ENCODE measurements around the gene SBK3. TPM values are rescaled to one million over a fixed set of nuclear protein-coding genes. Genes with fewer than 3 reads are reported as not detected.

SBK3 gene
- total RNA-seq, 1 experiment from 2014 or later: 4.0 TPM

GRCh38 chr19:55567708-55568328 is 22.5 kb upstream of the SBK3 start:
- DNase-seq (ENCODE audit: low read depth, low spot score) (no peak), ATAC-seq (no peak)
- H3K9me3 ChIP-seq (ENCODE audit: control insufficient read depth, insufficient read depth, low read depth, low read length): no peaks in the 10 kb centered on the region
- ChIA-PET POLR2A (no interaction called here), CTCF (no interaction called here)
- BruUV-seq (replicated peaks): no TSS peak
- intact Hi-C loops (cut with micrococcal nuclease; ENCODE audit: unreplicated experiment) (no loop called here), in situ Hi-C loops (cut with HindIII; ENCODE audit: low pct_unique_long_range_greater_than_20kb, low sequenced_read_pairs) (no loop called here)
- H3K36me3 ChIP-seq (ENCODE audit: control insufficient read depth, insufficient read depth, low read length): no peaks in the 10 kb centered on the region
- H3K27me3 ChIP-seq (ENCODE audit: control insufficient read depth, insufficient read depth, low read length): no peaks in the 10 kb centered on the region
- no peak for TF ChIP-seq TCF7L2 (IDR thresholded peaks at IDR 0.05; ENCODE audit: low read depth, low read length)
- no peak for TF ChIP-seq POLR2AphosphoS5 (IDR thresholded peaks at IDR 0.05; ENCODE audit: low read depth, low read length)
- no peak for TF ChIP-seq SIN3A (IDR thresholded peaks at IDR 0.05; ENCODE audit: borderline replicate concordance, insufficient read depth, low read depth, low read length)
- TF ChIP-seq CTCF (IDR thresholded peaks at IDR 0.05): no peak
- TF ChIP-seq REST (IDR thresholded peaks at IDR 0.05; ENCODE audit: insufficient read depth in 1 of 2, low read depth in 2 of 2, low read length in 1 of 2): no peak
- no peak overlapping the region for H3K27ac ChIP-seq (ENCODE audit: low read length)
- H3K4me3 ChIP-seq (ENCODE audit: low read depth in 2 of 2, low read length in 2 of 2): no peak overlapping the region
- peaks cover 7% of the 10 kb centered on the region for H3K4me1 ChIP-seq (ENCODE audit: control insufficient read depth, insufficient read depth, low read length)

GRCh38 chr19:55566823-55567222 is 21.5 kb upstream of the SBK3 start:
- Histone ChIP-seq H3K9me3 (ENCODE audit: control insufficient read depth, insufficient read depth, low read depth, low read length) (no peaks in the 10 kb centered on the region), H3K36me3 (ENCODE audit: control insufficient read depth, insufficient read depth, low read length) (no peaks in the 10 kb centered on the region), H3K4me3 (ENCODE audit: low read depth in 2 of 2, low read length in 2 of 2) (no peak overlapping the region), H3K27ac (ENCODE audit: low read length) (no peak overlapping the region), H3K4me1 (ENCODE audit: control insufficient read depth, insufficient read depth, low read length) (peaks cover 7% of the 10 kb centered on the region), H3K27me3 (ENCODE audit: control insufficient read depth, insufficient read depth, low read length) (no peaks in the 10 kb centered on the region)
- in situ Hi-C loops (cut with HindIII; ENCODE audit: low pct_unique_long_range_greater_than_20kb, low sequenced_read_pairs) (no loop called here), intact Hi-C loops (cut with micrococcal nuclease; ENCODE audit: unreplicated experiment) (no loop called here)
- no TSS peak for BruUV-seq (replicated peaks)
- TF ChIP-seq POLR2AphosphoS5 (IDR thresholded peaks at IDR 0.05; ENCODE audit: low read depth, low read length): no peak
- no peak for DNase-seq (ENCODE audit: low read depth, low spot score)
- POLR2A ChIA-PET: no interaction called here
- ATAC-seq: no peak
- CTCF ChIA-PET: no interaction called here

GRCh38 chr19:55563261-55563690 is 17.9 kb upstream of the SBK3 start:
- CTCF ChIA-PET: no interaction called here
- H3K4me1 ChIP-seq (ENCODE audit: control insufficient read depth, insufficient read depth, low read length): peaks cover 7% of the 10 kb centered on the region
- no peak overlapping the region for H3K27ac ChIP-seq (ENCODE audit: low read length)
- intact Hi-C loops (cut with micrococcal nuclease; ENCODE audit: unreplicated experiment): no loop called here
- in situ Hi-C loops (cut with HindIII; ENCODE audit: low pct_unique_long_range_greater_than_20kb, low sequenced_read_pairs): no loop called here
- no peaks in the 10 kb centered on the region; the same call in 1 of the 2 replicates for H3K9me3 ChIP-seq (ENCODE audit: control insufficient read depth, insufficient read depth, low read depth, low read length)
- H3K27me3 ChIP-seq (ENCODE audit: control insufficient read depth, insufficient read depth, low read length): no peaks in the 10 kb centered on the region
- peak; percentile 82 for ATAC-seq
- TF ChIP-seq TCF7L2 (IDR thresholded peaks at IDR 0.05; ENCODE audit: low read depth, low read length) (no peak), POLR2AphosphoS5 (IDR thresholded peaks at IDR 0.05; ENCODE audit: low read depth, low read length) (no peak), CTCF (IDR thresholded peaks at IDR 0.05) (no peak), SIN3A (IDR thresholded peaks at IDR 0.05; ENCODE audit: borderline replicate concordance, insufficient read depth, low read depth, low read length) (no peak), REST (IDR thresholded peaks at IDR 0.05; ENCODE audit: insufficient read depth in 1 of 2, low read depth in 2 of 2, low read length in 1 of 2) (no peak)
- H3K36me3 ChIP-seq (ENCODE audit: control insufficient read depth, insufficient read depth, low read length): no peaks in the 10 kb centered on the region
- BruUV-seq (replicated peaks): no TSS peak
- POLR2A ChIA-PET: no interaction called here
- H3K4me3 ChIP-seq (ENCODE audit: low read depth in 2 of 2, low read length in 2 of 2): no peak overlapping the region
- no peak for DNase-seq (ENCODE audit: low read depth, low spot score)
